ENCODE data around the gene SERPINA12. TPM values are rescaled to one million over a fixed set of nuclear protein-coding genes. Genes with fewer than 3 reads are reported as not detected.

The SERPINA12 gene
- total RNA-seq, 1 experiment from 2014 or later, result not detected

- peaks cover 40% of the 10 kb centered on the region for H3K4me1 ChIP-seq (ENCODE audit: low read length)
- no peak overlapping the region for H3K4me2 ChIP-seq (ENCODE audit: low read depth, low read length, poor library complexity, severe bottlenecking)
- no peak overlapping the region for H2AFZ ChIP-seq (ENCODE audit: low read length)
- no peaks in the 10 kb centered on the region for H3K27me3 ChIP-seq (ENCODE audit: low read length)
- no peaks in the 10 kb centered on the region for H4K20me1 ChIP-seq (ENCODE audit: insufficient read depth, low read depth, low read length)
- H3K9ac ChIP-seq (ENCODE audit: low read length), result no peak overlapping the region
- no peak for DNase-seq
- H3K9me3 ChIP-seq (ENCODE audit: low read length), result no peaks in the 10 kb centered on the region
- no peaks in the 10 kb centered on the region for H3K36me3 ChIP-seq (ENCODE audit: insufficient read depth, low read length)
- no peak overlapping the region for H3K4me3 ChIP-seq (ENCODE audit: low read length)
- H3K79me2 ChIP-seq (ENCODE audit: low read length), result no peaks in the 10 kb centered on the region
- H3K27ac ChIP-seq (ENCODE audit: low read length), result no peak overlapping the region
- no peaks in the 10 kb centered on the region for H3K9me2 ChIP-seq (replicated peaks; ENCODE audit: insufficient read depth, low read length)
Observed at GRCh38 chr14:94441531-94442205, 67.6 kb downstream of the SERPINA12 start.

- no peak overlapping the region for H3K4me2 ChIP-seq (ENCODE audit: low read depth, low read length, poor library complexity, severe bottlenecking)
- no peak overlapping the region for H3K4me3 ChIP-seq (ENCODE audit: low read length)
- no peak overlapping the region for H3K27ac ChIP-seq (ENCODE audit: low read length)
- no peaks in the 10 kb centered on the region for H3K9me2 ChIP-seq (replicated peaks; ENCODE audit: insufficient read depth, low read length)
- no peak for DNase-seq
- no peaks in the 10 kb centered on the region for H3K27me3 ChIP-seq (ENCODE audit: low read length)
- no peak overlapping the region for H3K9ac ChIP-seq (ENCODE audit: low read length)
- no peaks in the 10 kb centered on the region for H4K20me1 ChIP-seq (ENCODE audit: insufficient read depth, low read depth, low read length)
- H3K9me3 ChIP-seq (ENCODE audit: low read length), result no peaks in the 10 kb centered on the region
- no peak overlapping the region for H2AFZ ChIP-seq (ENCODE audit: low read length)
- no peaks in the 10 kb centered on the region for H3K36me3 ChIP-seq (ENCODE audit: insufficient read depth, low read length)
- peaks cover 43% of the 10 kb centered on the region for H3K4me1 ChIP-seq (ENCODE audit: low read length)
- no peaks in the 10 kb centered on the region for H3K79me2 ChIP-seq (ENCODE audit: low read length)
Observed at GRCh38 chr14:94441130-94441529, 68.1 kb downstream of the SERPINA12 start.

- Histone ChIP-seq H3K9me2 (replicated peaks; ENCODE audit: insufficient read depth, low read length) (no peaks in the 10 kb centered on the region), H3K9ac (ENCODE audit: low read length) (no peak overlapping the region), H3K4me2 (ENCODE audit: low read depth, low read length, poor library complexity, severe bottlenecking) (no peak overlapping the region), H3K4me3 (ENCODE audit: low read length) (no peak overlapping the region), H3K27ac (ENCODE audit: low read length) (no peak overlapping the region), H3K36me3 (ENCODE audit: insufficient read depth, low read length) (peaks cover 4% of the 10 kb centered on the region; the same call in 1 of the 2 replicates), H3K79me2 (ENCODE audit: low read length) (no peaks in the 10 kb centered on the region), H3K9me3 (ENCODE audit: low read length) (peaks cover 3% of the 10 kb centered on the region; the same call in 1 of the 2 replicates), H4K20me1 (ENCODE audit: insufficient read depth, low read depth, low read length) (no peaks in the 10 kb centered on the region), H2AFZ (ENCODE audit: low read length) (no peak overlapping the region), H3K27me3 (ENCODE audit: low read length) (peaks cover 3% of the 10 kb centered on the region; the same call in 1 of the 2 replicates), H3K4me1 (ENCODE audit: low read length) (peaks cover 51% of the 10 kb centered on the region)
- DNase-seq, result peak; percentile 79
Observed at GRCh38 chr14:94439453-94440057, 69.7 kb downstream of the SERPINA12 start.

Other genes with a start within 250 kb of the SERPINA12 start
- gene SERPINA10, start 216.2 kb downstream of the SERPINA12 start, total RNA-seq (2014; rRNA removed; shearing (Covaris generic); ENCODE audit: low replicate concordance), result not detected in 2 replicates
- gene SERPINA6, start 186.1 kb downstream of the SERPINA12 start, total RNA-seq (2014; rRNA removed; shearing (Covaris generic); ENCODE audit: low replicate concordance), result not detected in 2 replicates
- not detected in 2 replicates for gene SERPINA2, start 142.8 kb downstream of the SERPINA12 start, total RNA-seq (2014; rRNA removed; shearing (Covaris generic); ENCODE audit: low replicate concordance)
- 0.54 TPM in 1 of 2 replicates, not detected in the other for gene SERPINA1, start 120.9 kb downstream of the SERPINA12 start, total RNA-seq (2014; rRNA removed; shearing (Covaris generic); ENCODE audit: low replicate concordance)
- 0.97 and 1.4 TPM in 2 replicates for gene SERPINA11, start 56.7 kb downstream of the SERPINA12 start, total RNA-seq (2014; rRNA removed; shearing (Covaris generic); ENCODE audit: low replicate concordance)
- 164 and 182 TPM in 2 replicates for gene SERPINA9, start 33.3 kb downstream of the SERPINA12 start, total RNA-seq (2014; rRNA removed; shearing (Covaris generic); ENCODE audit: low replicate concordance)
- not detected in 2 replicates for gene SERPINA4, start 52.0 kb upstream of the SERPINA12 start, total RNA-seq (2014; rRNA removed; shearing (Covaris generic); ENCODE audit: low replicate concordance)
- not detected in 2 replicates for gene SERPINA5, start 72.0 kb upstream of the SERPINA12 start, total RNA-seq (2014; rRNA removed; shearing (Covaris generic); ENCODE audit: low replicate concordance)
- not detected in 2 replicates for gene SERPINA3, start 102.9 kb upstream of the SERPINA12 start, total RNA-seq (2014; rRNA removed; shearing (Covaris generic); ENCODE audit: low replicate concordance)

All from Karpas-422 (cell line).